Neuronal stem cell (in vitro differentiated cells): ENCODE results near the gene RASSF7.
A peak's percentile ranks its signal among the peaks of the same experiment; 100 is the strongest.

ENCODE experiments used
- DNase-seq: peaks from one replicate; pipeline ENCODE4 v3.0.0-alpha.2; 2013; ENCODE audit warnings: low spot score
- H2AFZ ChIP-seq: one replicate; pipeline ENCODE4 v1.6.1; 2013; ENCODE audit warnings: mild to moderate bottlenecking, low read length, inconsistent platforms
- H2AK5ac ChIP-seq: 2 replicates; pipeline ENCODE4 v1.6.1; 2013; ENCODE audit warnings: low read depth, mild to moderate bottlenecking, inconsistent platforms, low read length, moderate library complexity, mixed read lengths
- H2BK120ac ChIP-seq: 2 replicates; pipeline ENCODE4 v1.6.1; 2013; ENCODE audit warnings: low read depth, mild to moderate bottlenecking, inconsistent platforms, low read length, moderate library complexity, mixed read lengths
- H2BK12ac ChIP-seq: one replicate; pipeline ENCODE4 v1.6.1; 2013; ENCODE audit warnings: low read length, inconsistent platforms
- H2BK15ac ChIP-seq: 2 replicates; pipeline ENCODE4 v1.6.1; 2013; ENCODE audit warnings: mild to moderate bottlenecking, low read length, inconsistent platforms, mixed read lengths
- H2BK5ac ChIP-seq: one replicate; pipeline ENCODE4 v1.6.1; 2013; ENCODE audit warnings: inconsistent platforms, mild to moderate bottlenecking, low read length, moderate library complexity
- H3K14ac ChIP-seq: one replicate; pipeline ENCODE4 v1.6.1; 2013; ENCODE audit warnings: low read length, inconsistent platforms
- H3K18ac ChIP-seq: 2 replicates; pipeline ENCODE4 v1.6.1; 2013; ENCODE audit warnings: low read length, inconsistent platforms
- H3K23ac ChIP-seq: 2 replicates; pipeline ENCODE4 v1.6.1; 2013; ENCODE audit warnings: low read depth, mild to moderate bottlenecking, mixed read lengths, low read length, inconsistent platforms; ENCODE audit not compliant: poor library complexity
- H3K27ac ChIP-seq: replicated peaks from 3 replicates; pipeline ENCODE4 v1.5.1; 2013; ENCODE audit warnings: low read length, inconsistent platforms
- H3K27me3 ChIP-seq, 3 experiments: 2 replicates each; pipeline ENCODE4 v1.6.1; 2013; ENCODE audit warnings: low read length in 3 of 3, mild to moderate bottlenecking in 2 of 3, inconsistent platforms in 1 of 3, low read depth in 1 of 3, mixed read lengths in 1 of 3, moderate library complexity in 1 of 3; ENCODE audit not compliant: control insufficient read depth in 3 of 3, insufficient read depth in 3 of 3
- H3K36me3 ChIP-seq, 2 donors: replicated peaks in 1 of 2; 2 replicates each; pipeline ENCODE4 v1.6.1; 2013; ENCODE audit warnings: low read length in 2 of 2; ENCODE audit not compliant: control insufficient read depth in 2 of 2, insufficient read depth in 2 of 2
- H3K4ac ChIP-seq: 2 replicates; pipeline ENCODE4 v1.6.1; 2013; ENCODE audit warnings: inconsistent platforms, mild to moderate bottlenecking, low read length, moderate library complexity
- H3K4me1 ChIP-seq, 2 donors: 1 replicate in 1 of 2; 2 replicates in 1 of 2; pipeline ENCODE4 v1.6.1; 2013; ENCODE audit warnings: low read length in 2 of 2, low read depth in 1 of 2; ENCODE audit not compliant: control insufficient read depth in 2 of 2, insufficient read depth in 1 of 2
- H3K4me2 ChIP-seq: one replicate; pipeline ENCODE4 v1.6.1; 2013; ENCODE audit warnings: mild to moderate bottlenecking, low read length, inconsistent platforms; ENCODE audit not compliant: insufficient read depth, poor library complexity, severe bottlenecking
- H3K4me3 ChIP-seq, 2 donors: 2 replicates each; pipeline ENCODE4 v1.5.1; 2013; ENCODE audit warnings: low read length in 2 of 2, mild to moderate bottlenecking in 2 of 2, inconsistent platforms in 1 of 2, moderate library complexity in 1 of 2
- H3K79me1 ChIP-seq: one replicate; pipeline ENCODE4 v1.6.1; 2013; ENCODE audit warnings: low read depth, mild to moderate bottlenecking, inconsistent platforms, low read length, moderate library complexity
- H3K9ac ChIP-seq: one replicate; pipeline ENCODE4 v1.6.1; 2013; ENCODE audit warnings: mild to moderate bottlenecking, low read depth, low read length, inconsistent platforms; ENCODE audit not compliant: poor library complexity
- H3K9me3 ChIP-seq, 2 donors: replicated peaks in 1 of 2; 2 replicates each; pipeline versions ENCODE3 to v1.6.1; 2013; ENCODE audit warnings: low read length in 2 of 2, mild to moderate bottlenecking in 2 of 2, inconsistent platforms in 1 of 2, low read depth in 1 of 2, mixed read lengths in 1 of 2, moderate library complexity in 1 of 2; ENCODE audit not compliant: control insufficient read depth in 2 of 2, insufficient read depth in 1 of 2
- H4K8ac ChIP-seq: one replicate; pipeline ENCODE4 v1.6.1; 2013; ENCODE audit warnings: low read depth, mild to moderate bottlenecking, inconsistent platforms, low read length, moderate library complexity
- H4K91ac ChIP-seq: one replicate; pipeline ENCODE4 v1.6.1; 2013; ENCODE audit warnings: low read length, low read depth, mild to moderate bottlenecking, inconsistent platforms; ENCODE audit not compliant: poor library complexity
- WGBS, 2 donors: extraction: QIAGEN DNeasy Blood & Tissue Kit; methylation state at CpG; one replicate each; pipeline ENCODE4 v1.1.7; 2013; ENCODE audit warnings: missing lambda C conversion rate in 2 of 2, mixed read lengths in 1 of 2; ENCODE audit not compliant: insufficient read length in 2 of 2, insufficient replicate concordance in 1 of 2; ENCODE audit errors: extremely low coverage in 2 of 2; 5-methylcytosine and 5-hydroxymethylcytosine counted together

Gene RASSF7

DNA sequence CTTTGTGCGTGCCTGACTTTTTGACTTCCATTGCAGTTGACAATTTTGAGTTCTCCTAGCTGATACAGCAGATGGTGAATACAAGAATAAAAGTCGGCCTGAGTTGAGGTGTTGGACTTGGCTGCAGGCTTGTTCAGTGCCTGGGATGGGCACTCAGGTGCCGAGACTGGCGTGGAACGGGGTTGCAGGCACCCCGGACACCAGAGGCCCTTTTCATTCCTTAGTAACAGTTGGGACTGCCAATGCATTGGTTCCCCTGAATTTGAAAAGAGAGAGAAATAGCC is 16.8 kb downstream of the RASSF7 start:
- no peak overlapping the region for H2BK15ac ChIP-seq
- WGBS, 2 donors: no CpG with 5 or more reads among the region's 6 CpGs

GRCh38 chr11:578276-579035 is 17.7 kb downstream of the RASSF7 start:
- Histone ChIP-seq H3K4me1 (peaks cover 18 to 27% of the 10 kb centered on the region in 2 donors), H2AK5ac (no peak overlapping the region), H4K8ac (no peak overlapping the region), H2AFZ (no peak overlapping the region), H2BK12ac (no peak overlapping the region), H3K79me1 (peaks cover 30% of the 10 kb centered on the region), H2BK5ac (peak overlapping the region; percentile 53), H3K4me3 (peak overlapping the region in 1 of 2 donors; percentile 97), H3K4me2 (no peak overlapping the region), H3K14ac (no peak overlapping the region), H2BK15ac (no peak overlapping the region), H3K9ac (peak overlapping the region; percentile 50), H3K23ac (no peak overlapping the region), H3K36me3 (peaks cover 10 to 28% of the 10 kb centered on the region in 2 donors), H3K9me3 (no peaks in the 10 kb centered on the region), H3K4ac (no peak overlapping the region), H3K18ac (no peak overlapping the region), H3K27me3 (peaks cover 3 to 17% (median 13%) of the 10 kb centered on the region in 3 experiments), H4K91ac (no peak overlapping the region), H2BK120ac (no peak overlapping the region), H3K27ac (no peak overlapping the region)
- no peak for DNase-seq
- WGBS, 2 donors: no CpG with 5 or more reads among the region's 21 CpGs

More for the DNA sequence above, 16.8 kb downstream of the RASSF7 start:
- no peak overlapping the region for H2BK12ac ChIP-seq
- no peak overlapping the region for H3K23ac ChIP-seq
- H3K36me3 ChIP-seq: peaks cover 8 to 23% of the 10 kb centered on the region in 2 donors
- peaks cover 3 to 26% (median 13%) of the 10 kb centered on the region in 3 experiments for H3K27me3 ChIP-seq
- H3K4ac ChIP-seq: no peak overlapping the region
- H3K4me2 ChIP-seq: peak overlapping the region; percentile 85
- no peak overlapping the region for H3K14ac ChIP-seq
- H4K91ac ChIP-seq: no peak overlapping the region
- peak overlapping the region; percentile 97 for H3K4me3 ChIP-seq
- no peaks in the 10 kb centered on the region for H3K9me3 ChIP-seq
- no peak overlapping the region for H3K27ac ChIP-seq
- peaks cover 29% of the 10 kb centered on the region for H3K79me1 ChIP-seq
- H2AFZ ChIP-seq: no peak overlapping the region
- H2BK120ac ChIP-seq: no peak overlapping the region
- no peak for DNase-seq
- no peak overlapping the region for H2BK5ac ChIP-seq
- H3K18ac ChIP-seq: no peak overlapping the region
- peaks cover 18 to 27% of the 10 kb centered on the region in 2 donors for H3K4me1 ChIP-seq
- no peak overlapping the region for H4K8ac ChIP-seq
- H2AK5ac ChIP-seq: no peak overlapping the region
- no peak overlapping the region for H3K9ac ChIP-seq

DNA sequence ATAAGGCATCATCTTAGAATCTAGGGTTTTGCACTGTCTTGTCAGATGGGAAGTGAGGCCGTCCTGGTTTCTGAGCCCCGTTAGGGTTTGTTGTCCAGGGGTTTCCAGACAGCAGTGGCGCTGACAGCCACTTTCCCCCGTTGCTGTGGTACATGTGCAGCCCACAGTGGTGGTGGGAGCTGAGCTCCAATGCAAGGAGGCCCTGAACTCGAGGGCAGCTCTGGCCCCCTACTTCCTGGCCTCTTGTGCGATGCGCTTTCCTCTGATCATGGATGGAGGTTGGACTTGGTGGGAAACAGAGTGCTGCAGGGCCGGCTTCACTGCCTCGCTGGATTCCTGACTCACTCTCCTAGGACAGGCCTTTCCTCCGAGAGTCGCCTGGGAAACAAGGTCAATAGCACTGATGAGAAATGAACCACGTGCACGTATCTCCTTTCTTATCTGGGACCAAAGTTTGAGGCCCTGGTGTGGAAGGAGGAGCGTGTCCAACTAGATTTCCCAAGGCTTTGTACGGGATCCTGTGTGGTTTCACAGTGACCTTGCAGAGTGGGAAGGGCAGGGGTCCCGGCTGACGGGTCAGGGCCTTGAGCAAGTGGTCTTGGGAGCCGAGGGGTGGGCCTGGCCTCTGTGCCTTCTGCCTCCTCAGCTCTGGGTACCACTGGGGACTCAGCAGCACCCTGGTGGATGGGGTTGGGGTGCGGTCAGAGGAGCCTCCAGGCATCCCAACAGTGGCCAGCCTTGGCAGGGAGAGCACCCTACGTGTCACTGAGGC is 19.2 kb downstream of the RASSF7 start:
- H3K36me3 ChIP-seq: peaks cover 18 to 39% of the 10 kb centered on the region in 2 donors
- H3K9me3 ChIP-seq: no peaks in the 10 kb centered on the region
- no peak for DNase-seq
- peaks cover 35% of the 10 kb centered on the region for H3K79me1 ChIP-seq
- H3K4me2 ChIP-seq: no peak overlapping the region
- H3K27ac ChIP-seq: no peak overlapping the region
- H4K8ac ChIP-seq: no peak overlapping the region
- no peak overlapping the region for H3K4ac ChIP-seq
- no peak overlapping the region for H4K91ac ChIP-seq
- H3K4me1 ChIP-seq: peaks cover 13 to 19% of the 10 kb centered on the region in 2 donors
- H3K23ac ChIP-seq: no peak overlapping the region
- H2BK12ac ChIP-seq: no peak overlapping the region
- no peak overlapping the region for H3K18ac ChIP-seq
- no peak overlapping the region for H2BK120ac ChIP-seq
- no peak overlapping the region for H2BK15ac ChIP-seq
- no peak overlapping the region for H2AK5ac ChIP-seq
- peak overlapping the region; percentile 50 for H3K9ac ChIP-seq
- no peak overlapping the region for H2BK5ac ChIP-seq
- peaks cover under 1 to 6% (median 5%) of the 10 kb centered on the region in 3 experiments for H3K27me3 ChIP-seq
- H3K4me3 ChIP-seq: no peak overlapping the region
- H3K14ac ChIP-seq: no peak overlapping the region
- no peak overlapping the region for H2AFZ ChIP-seq
- no CpG with 5 or more reads among the region's 20 CpGs for WGBS, 2 donors

DNA sequence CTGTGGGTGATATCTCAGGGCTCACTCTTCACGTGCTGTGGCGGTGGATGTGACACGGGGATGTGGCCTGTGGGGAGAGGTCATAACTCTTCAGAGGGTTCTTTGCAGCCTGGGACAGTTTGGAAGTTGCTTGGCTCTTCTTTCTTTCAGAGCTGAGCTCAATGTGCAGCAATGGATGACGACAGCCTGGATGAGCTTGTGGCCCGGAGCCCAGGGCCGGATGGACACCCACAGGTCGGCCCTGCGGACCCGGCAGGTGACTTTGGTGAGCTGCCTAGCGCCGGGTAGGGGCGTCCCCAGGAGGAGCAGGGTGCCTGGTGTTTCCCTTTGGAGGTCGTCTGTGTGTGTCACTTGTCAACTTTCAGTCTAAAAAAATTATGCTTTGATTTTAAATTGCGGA is 20.6 kb downstream of the RASSF7 start:
- Histone ChIP-seq H3K36me3 (peaks cover 22 to 43% of the 10 kb centered on the region in 2 donors), H2BK12ac (no peak overlapping the region), H3K79me1 (peaks cover 34% of the 10 kb centered on the region), H3K27ac (no peak overlapping the region), H3K27me3 (no peaks in the 10 kb centered on the region), H2BK5ac (no peak overlapping the region), H2AK5ac (no peak overlapping the region), H4K8ac (no peak overlapping the region), H2AFZ (no peak overlapping the region), H3K18ac (no peak overlapping the region), H3K9ac (no peak overlapping the region), H3K23ac (no peak overlapping the region), H2BK120ac (no peak overlapping the region), H4K91ac (no peak overlapping the region), H3K4ac (no peak overlapping the region), H2BK15ac (no peak overlapping the region), H3K4me2 (no peak overlapping the region), H3K9me3 (no peaks in the 10 kb centered on the region), H3K14ac (no peak overlapping the region), H3K4me3 (no peak overlapping the region), H3K4me1 (peaks cover 13 to 16% of the 10 kb centered on the region in 2 donors)
- no peak for DNase-seq
- 100% methylated on average over 1 of the region's 14 CpGs; no CpG with 5 or more reads in 1 of the 2 donors for WGBS, 2 donors
